ENCODE measurements around the gene ELMO1. TPM values are rescaled to one million over a fixed set of nuclear protein-coding genes. Genes with fewer than 3 reads are reported as not detected.

ELMO1 gene
- total RNA-seq, 1 donor: under 0.01 TPM

DNA sequence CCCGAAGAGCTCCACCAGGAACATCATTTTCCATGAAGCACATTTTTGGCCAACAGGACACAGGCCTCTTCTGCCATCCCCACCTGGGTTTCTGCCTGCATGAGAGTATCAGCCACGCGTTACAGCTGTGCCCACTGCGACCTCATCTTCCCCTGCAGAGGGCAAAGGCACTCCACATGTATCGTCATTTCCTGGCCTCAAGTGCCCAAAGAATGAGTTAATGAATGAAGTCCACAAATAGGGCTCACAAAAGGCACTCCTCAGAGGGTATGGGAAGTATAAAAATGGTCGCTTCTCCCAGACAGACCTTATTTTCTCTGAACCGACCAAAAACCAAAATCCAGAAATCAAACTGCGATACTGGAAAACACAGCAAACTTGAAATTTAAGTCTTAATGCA is 18.5 kb downstream of the ELMO1 start:
- TF ChIP-seq, protein P1, sequence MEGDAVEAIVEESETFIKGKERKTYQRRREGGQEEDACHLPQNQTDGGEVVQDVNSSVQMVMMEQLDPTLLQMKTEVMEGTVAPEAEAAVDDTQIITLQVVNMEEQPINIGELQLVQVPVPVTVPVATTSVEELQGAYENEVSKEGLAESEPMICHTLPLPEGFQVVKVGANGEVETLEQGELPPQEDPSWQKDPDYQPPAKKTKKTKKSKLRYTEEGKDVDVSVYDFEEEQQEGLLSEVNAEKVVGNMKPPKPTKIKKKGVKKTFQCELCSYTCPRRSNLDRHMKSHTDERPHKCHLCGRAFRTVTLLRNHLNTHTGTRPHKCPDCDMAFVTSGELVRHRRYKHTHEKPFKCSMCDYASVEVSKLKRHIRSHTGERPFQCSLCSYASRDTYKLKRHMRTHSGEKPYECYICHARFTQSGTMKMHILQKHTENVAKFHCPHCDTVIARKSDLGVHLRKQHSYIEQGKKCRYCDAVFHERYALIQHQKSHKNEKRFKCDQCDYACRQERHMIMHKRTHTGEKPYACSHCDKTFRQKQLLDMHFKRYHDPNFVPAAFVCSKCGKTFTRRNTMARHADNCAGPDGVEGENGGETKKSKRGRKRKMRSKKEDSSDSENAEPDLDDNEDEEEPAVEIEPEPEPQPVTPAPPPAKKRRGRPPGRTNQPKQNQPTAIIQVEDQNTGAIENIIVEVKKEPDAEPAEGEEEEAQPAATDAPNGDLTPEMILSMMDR (IDR thresholded peaks at IDR 0.05; ENCODE audit: insufficient read depth, low read depth, low read length): no peak
- no peak overlapping the region for H3K4me3 ChIP-seq (ENCODE audit: low read depth, low read length)
- DNase-seq (ENCODE audit: low read depth): no peak

DNA sequence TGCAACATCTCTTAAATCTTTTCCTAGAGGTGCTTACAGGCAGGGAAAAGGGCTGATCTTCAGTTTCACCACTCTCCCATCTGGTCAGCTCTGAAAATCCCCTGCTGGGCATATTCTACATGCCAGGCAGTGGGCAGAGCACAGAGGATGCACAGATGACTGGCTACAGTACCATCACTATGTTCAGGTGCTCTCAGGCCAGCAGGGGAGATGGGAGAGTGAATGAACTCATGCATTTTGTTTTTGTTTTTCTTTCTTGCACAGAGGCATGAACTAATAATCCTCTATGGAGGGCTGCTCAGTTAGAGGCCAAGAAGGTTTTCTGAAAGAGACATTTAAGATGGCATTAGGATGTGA is 19.3 kb downstream of the ELMO1 start:
- H3K4me3 ChIP-seq (ENCODE audit: low read depth, low read length): no peak overlapping the region
- no peak for DNase-seq (ENCODE audit: low read depth)
- TF ChIP-seq, protein P1 (IDR thresholded peaks at IDR 0.05; ENCODE audit: insufficient read depth, low read depth, low read length): no peak

DNA sequence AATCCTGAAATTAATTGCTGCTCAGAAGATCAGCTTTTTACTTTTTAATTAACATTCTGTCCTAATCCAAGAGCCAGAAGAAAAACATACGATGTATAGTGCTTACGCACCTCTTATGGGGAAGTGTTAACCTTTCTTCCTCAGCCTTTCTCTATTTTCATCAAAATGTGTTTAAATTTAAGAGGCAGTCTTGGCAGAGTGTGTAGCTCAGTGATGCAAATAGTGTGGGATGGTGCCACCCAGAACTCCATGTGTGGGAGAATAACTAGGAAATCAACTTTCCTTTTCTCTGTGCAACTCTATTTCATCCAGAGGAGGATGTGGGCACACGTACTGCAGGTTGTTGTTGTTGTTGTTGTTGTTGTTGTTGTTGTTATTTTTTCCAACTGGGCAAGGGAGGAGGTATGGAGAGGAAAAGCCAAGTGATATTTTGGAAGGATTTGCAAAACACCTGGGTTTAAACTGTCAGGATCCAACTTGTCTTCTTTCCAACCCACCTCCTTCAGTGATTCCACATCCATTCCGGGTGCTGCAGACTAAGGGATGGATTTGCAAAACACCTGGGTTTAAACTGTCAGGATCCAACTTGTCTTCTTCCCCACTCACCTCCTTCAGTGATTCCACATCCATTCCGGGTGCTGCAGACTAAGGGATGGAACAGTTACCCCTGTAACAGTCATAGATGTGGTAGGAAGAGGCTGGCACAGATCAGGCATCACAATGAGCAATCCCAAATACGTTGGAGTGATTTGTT is 19.8 kb downstream of the ELMO1 start:
- TF ChIP-seq, protein P1 (IDR thresholded peaks at IDR 0.05; ENCODE audit: insufficient read depth, low read depth, low read length): no peak
- no peak for DNase-seq (ENCODE audit: low read depth)
- H3K4me3 ChIP-seq (ENCODE audit: low read depth, low read length): no peak overlapping the region

DNA sequence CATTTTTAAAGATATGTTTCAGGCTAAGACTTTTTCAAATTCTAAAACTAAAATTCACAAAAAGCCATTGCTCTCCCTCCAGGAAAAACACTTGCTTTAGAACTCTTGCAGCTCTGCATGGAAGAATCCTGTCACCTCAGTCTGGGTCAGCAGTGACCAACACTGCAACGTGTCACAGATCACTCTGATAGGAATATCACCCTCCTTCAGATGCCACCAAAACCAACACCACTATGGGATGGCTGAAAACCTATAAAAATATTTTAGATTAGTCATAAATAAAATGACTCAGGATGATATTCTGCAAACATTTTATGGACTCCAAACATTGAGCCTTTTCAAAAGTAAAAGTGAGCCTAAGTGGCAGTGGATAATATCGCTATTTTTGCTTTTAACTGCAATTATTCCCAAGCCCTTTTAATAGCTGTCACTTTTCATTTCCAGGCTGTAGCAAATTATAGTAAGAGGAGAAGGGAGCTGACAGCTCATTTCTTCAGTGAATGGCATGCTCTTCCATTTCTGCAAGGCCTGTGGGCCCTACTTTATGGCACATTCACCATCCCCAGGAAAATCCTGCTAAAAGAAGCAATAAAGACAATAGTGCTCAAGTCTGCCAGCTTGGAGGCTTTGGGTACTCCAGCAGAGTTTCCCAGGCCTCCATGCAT is 21.3 kb downstream of the ELMO1 start:
- DNase-seq (ENCODE audit: low read depth): no peak
- H3K4me3 ChIP-seq (ENCODE audit: low read depth, low read length): no peak overlapping the region
- TF ChIP-seq, protein P1 (IDR thresholded peaks at IDR 0.05; ENCODE audit: insufficient read depth, low read depth, low read length): no peak

DNA sequence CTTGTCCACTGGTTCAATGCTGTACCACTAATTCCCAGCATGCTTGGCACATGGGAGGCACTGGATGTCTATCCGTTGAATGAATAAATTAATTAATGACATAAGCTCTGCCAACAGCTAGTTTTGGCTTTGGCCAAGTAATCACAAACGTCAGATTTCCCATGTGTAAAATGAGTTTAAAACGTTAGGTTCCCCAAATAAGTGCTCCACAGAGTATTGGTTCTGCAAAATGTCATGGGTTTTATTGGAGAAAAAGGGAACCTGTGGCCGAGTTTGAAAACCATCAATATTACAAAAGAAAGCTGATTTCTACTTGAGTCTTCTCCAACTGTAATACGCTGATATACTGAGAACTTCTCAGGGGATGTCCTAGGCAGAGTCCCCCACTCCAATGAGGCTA is 23.2 kb downstream of the ELMO1 start:
- DNase-seq (ENCODE audit: low read depth): no peak
- TF ChIP-seq, protein P1 (IDR thresholded peaks at IDR 0.05; ENCODE audit: insufficient read depth, low read depth, low read length): no peak
- H3K4me3 ChIP-seq (ENCODE audit: low read depth, low read length): no peak overlapping the region

DNA sequence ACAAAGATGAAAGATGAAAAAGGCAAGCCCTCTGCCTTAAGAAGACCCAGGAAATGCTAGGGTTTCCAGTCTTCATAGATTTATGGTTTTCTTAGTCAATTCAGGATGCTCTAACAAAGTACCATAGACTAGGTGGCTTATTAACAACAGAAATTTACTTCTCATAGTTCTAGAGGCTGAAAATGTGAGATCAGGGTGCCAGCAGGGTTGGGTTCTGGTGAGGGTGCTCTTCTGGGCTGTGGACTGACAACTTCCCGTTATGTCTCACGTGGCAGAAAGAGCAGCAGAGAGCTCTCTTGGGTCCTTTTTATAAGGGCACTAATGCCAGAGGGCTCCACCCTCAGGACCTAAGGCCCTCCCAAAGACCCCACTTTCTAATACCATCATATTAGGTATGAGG is 23.7 kb downstream of the ELMO1 start:
- DNase-seq (ENCODE audit: low read depth): no peak

More for the DNA sequence above, 23.7 kb downstream of the ELMO1 start:
- TF ChIP-seq, protein P1 (IDR thresholded peaks at IDR 0.05; ENCODE audit: insufficient read depth, low read depth, low read length): no peak
- H3K4me3 ChIP-seq (ENCODE audit: low read depth, low read length): no peak overlapping the region

Measured in fibroblast of villous mesenchyme (primary cell).